CMK (cell line): ENCODE data around the gene PLRG1.

Source experiments
- DNase-seq: peaks from one replicate; pipeline ENCODE4 v3.0.0-alpha.2; 2010; ENCODE audit warnings: low read depth

Gene PLRG1

GRCh38 chr4:154517591-154517990 is 32.6 kb downstream of the PLRG1 start:
- no peak for DNase-seq

DNA sequence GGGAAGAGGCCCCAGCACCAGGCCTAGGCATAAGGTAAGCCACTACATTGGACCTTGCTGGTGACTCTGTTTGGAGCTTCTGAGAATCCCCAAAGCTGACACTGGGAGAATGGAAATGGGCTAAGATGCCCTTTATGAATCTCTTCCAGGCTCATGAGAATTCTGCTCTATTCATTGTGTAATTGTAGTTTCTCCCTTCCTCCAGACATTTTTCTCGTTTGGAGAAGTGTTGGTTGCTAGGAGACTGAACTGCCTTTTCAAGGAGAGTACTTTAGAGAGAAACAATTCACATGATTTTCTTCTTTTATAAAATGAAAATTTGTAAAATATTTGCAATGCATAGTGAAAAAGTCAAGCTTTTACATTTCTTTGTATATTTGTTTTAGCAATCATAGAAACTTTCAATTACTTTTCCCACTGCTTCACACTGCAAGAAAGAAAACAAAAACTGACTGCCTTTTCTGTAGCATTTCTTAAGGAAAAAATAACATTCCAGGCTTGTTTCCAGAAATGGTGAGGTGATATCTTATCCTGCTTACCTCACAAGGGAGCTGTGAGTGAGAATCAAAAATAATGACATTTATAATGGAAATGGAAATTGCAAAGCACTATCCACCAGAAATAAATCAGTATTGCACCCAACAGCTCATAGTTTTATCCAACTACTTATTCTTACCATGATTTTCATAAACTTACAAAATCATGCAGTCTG is 33.7 kb downstream of the PLRG1 start:
- DNase-seq, result no peak

DNA sequence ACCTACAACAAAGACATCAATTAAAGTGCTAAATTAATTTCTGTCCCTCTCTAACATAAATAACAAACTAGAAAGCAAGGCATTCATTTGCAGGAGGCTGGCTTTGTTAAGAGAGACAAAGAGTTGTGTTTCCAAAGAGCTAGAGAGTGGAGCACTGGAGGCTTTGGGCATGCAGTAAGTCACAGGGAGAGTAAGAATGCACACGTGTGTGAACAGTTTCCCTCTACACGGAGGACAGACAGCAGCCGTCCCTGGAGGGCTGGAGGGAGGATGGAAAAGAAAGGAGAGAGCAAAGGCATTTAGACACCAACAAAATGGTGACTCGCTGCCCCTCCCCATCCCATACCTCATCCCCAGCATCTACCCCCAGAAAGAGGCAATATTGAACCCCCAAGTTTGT is 38.2 kb downstream of the PLRG1 start:
- DNase-seq, result no peak

DNA sequence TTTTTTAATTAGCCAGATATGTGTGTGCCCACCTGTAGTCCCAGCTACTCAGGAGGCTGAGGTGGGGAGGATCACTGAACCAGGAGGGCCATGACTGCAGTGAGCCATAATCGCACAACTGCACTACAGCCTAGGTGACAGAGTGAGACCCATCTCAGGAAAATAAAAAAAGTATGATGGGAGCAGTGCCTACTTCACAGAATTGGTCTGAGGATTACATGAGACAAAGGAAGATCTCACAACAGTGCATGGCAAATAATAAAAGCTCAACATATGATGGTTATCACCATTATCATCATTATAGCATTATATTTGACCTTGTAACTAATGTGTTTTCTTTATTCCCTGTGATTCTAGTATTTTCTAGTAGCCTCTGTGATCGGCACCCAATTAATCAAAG is 38.7 kb downstream of the PLRG1 start:
- no peak for DNase-seq

DNA sequence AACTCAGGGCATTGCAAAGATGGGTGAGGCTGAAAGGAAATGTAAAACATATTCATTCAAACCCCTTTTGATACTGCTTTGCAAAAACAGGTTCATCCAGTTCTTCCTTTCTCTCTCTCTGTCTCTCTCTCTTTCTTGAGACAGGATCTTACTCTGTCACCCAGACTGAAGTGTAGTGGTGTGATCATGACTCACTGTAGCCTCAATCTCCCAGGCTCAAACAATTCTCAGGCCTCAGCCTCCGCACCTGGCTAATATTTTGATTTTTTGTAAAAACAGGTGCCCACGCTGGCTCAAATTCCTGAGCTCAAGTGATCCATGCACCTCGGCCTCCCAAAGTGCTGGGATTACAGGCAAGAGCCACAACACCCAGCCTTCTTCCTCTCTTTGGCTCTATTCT is 43.0 kb downstream of the PLRG1 start:
- DNase-seq, result no peak

DNA sequence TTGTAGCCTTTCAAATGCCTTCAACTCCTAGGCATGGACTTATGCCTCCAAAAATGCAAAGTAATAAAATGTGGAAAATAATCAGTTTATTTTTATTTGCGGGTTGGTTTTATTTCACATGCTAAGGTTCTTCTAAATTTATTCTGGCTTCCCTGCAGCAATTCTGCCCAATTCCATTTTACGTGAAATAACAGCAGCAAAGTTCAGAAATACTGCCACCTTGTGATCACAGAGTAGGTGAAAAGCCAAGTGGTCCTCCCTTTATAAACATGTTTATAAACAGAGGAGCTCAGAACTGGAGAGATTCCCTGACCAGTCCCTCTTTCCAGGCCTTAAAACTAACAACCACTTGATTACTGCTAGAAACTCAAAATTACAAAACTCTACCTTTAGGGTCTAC is 43.9 kb downstream of the PLRG1 start:
- DNase-seq, result no peak

- DNase-seq, result no peak
Observed at GRCh38 chr4:154503598-154503997, 46.6 kb downstream of the PLRG1 start.

DNA sequence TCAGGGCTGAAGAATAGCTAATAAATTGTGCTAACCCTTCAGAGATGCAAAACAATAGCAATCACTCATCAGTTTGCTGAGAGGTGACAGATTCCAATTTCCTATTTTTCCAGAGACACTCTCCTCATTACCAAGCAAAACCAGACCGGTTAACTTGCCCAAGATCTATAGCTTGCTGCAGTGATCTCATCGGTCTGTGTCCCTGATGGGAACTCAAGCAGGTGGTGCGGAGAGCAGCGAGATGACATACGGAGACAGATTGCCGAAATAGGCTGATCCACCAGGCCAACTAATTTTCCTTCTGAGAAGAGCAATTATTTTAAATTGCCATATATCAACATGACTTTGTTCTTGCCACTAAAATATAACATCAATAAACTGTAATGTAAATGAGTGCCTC is 48.1 kb downstream of the PLRG1 start:
- DNase-seq, result no peak

GRCh38 chr4:154497889-154498288 is 52.3 kb downstream of the PLRG1 start:
- no peak for DNase-seq

- DNase-seq, result no peak
Observed at GRCh38 chr4:154495867-154496266, 54.3 kb downstream of the PLRG1 start.

- DNase-seq, result no peak
Observed at GRCh38 chr4:154492288-154492687, 57.9 kb downstream of the PLRG1 start.

DNA sequence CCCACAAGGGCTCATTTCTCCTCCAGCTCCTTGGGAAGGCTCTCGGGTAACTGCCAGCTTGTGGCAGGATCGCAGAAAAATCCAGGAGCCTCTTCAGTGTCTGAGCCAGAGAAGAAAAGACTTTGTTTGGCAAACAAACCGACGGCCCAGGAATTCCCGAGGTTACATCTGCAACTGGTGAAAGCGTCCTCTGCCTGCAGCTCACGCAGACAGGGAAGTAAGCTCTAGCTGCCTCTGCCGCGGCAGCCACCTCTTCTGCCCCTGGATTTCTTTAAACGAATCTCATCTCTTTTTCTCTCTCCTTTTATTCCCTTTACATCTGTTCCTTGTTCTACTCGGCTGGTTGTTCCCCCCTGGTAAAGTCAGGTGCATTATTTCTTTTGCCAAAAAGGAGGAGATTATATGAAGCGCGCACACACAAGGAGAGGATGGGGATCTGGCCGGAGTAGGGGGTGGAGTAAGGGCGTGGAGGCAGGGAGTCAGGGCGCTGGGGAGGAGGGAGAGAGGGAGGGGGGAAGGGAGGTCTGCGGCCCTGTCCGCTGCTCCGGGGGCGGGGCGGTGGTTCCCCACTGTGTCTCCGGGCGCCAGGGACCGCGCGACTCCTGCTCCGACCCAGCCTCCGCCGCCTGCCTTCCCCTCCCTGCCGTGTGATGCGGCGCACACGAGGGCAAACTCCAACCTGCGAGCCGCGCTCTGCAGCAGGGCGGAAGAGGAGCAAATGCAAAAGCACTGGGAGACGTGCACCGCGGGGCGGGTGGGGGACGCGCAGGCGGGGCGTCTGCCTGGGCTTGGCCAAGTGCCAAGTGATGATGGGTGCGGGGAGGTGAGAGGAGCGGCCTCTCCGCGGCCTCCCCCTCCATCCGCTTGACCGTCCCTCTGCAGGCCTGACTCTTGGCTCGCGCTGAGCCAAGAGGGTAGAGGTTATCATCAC is 58.6 kb downstream of the PLRG1 start, which contains the start of gene DCHS2:
DCHS2 (minus strand) TSS at position 459 of the 931 bp plus-strand sequence; CDS start at position 15, 444 bp downstream.
- DNase-seq, result no peak

- DNase-seq, result no peak
Observed at GRCh38 chr4:154490583-154491340, 59.4 kb downstream of the PLRG1 start.

DNA sequence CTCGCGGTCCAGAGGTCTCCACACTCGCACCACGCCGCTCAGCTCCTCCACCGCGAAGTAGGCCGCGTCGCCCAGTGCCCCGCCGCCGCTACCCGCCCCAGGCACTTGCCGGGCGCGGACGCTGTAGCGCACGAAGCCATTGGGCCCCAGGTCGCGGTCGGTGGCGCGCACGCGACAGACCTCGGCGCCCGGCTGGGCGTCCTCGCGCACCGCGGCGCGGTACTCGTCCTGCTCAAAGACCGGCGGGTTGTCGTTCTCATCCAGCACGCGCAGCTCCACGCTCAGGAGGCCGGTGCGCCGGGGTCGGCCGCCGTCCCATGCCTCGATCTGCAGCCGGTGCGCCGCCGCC is 60.0 kb downstream of the PLRG1 start:
- no peak for DNase-seq

GRCh38 chr4:154489558-154490233 is 60.5 kb downstream of the PLRG1 start:
- DNase-seq, result no peak

DNA sequence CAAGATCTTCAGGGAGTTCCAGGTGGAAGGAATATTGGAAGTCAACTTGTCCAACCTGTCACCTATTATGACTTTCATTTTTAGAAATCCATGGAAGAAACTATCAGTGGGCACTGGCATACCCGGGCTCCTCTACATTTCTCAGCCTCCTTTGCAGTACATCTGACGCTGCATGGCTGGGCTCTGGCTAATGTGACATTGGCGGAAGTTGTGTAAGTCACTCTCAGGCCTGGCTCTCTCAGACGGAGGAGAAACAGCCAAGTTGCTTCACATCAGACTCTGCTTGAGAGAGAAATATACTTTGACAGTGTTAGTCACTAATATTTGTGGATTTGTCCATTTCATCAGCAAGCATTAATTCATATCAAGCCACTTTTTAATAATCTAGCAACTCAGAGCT is 63.1 kb downstream of the PLRG1 start:
- DNase-seq, result no peak

GRCh38 chr4:154485127-154485773 is 65.0 kb downstream of the PLRG1 start:
- DNase-seq, result no peak
